ENCODE results near the gene ERC2. TPM values are rescaled to one million over a fixed set of nuclear protein-coding genes. Genes with fewer than 3 reads are reported as not detected.

Gene ERC2
- total RNA-seq, 1 donor from 2014 or later: 7.4 TPM

DNA sequence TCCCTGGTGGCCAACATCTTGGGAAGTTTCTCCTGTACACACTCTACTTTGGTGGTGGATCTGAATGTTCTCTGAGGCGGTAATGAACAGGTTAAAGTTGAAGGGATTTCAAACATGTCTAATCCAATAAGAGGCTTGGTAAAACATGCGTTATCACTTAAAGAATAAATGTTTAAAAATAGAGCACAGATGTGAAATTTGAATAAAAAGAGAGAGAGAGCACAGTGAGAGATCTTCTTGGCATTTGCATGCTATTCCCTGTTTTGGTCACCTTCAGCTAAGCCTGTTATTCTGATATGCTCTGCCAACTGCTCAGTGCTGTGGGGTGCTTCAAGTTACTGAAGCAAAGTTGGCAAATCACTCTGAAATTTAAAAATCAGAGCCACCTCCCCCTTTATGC lies 743.4 kb downstream of the ERC2 start:
- DNase-seq (ENCODE audit: low read depth) (no peak), FAIRE-seq (no peak)
- no peak overlapping the region for H3K27ac Mint-ChIP-seq (ENCODE audit: unreplicated experiment)
- H3K36me3 Mint-ChIP-seq (ENCODE audit: low read depth, unreplicated experiment): no peaks in the 10 kb centered on the region
- Histone ChIP-seq H3K36me3 (ENCODE audit: insufficient read depth, low read length) (no peaks in the 10 kb centered on the region), H3K9ac (ENCODE audit: low read length) (no peak overlapping the region), H3K4me1 (ENCODE audit: insufficient read depth, low read length) (no peaks in the 10 kb centered on the region), H3K4me3 (ENCODE audit: insufficient read depth, low read depth, low read length) (no peak overlapping the region), H3K4me2 (ENCODE audit: low read length) (no peak overlapping the region), H3K79me2 (ENCODE audit: insufficient read depth, low read length) (no peaks in the 10 kb centered on the region), H3K27ac (ENCODE audit: low read depth, low read length) (no peak overlapping the region), H3K9me3 (ENCODE audit: insufficient read depth, low read depth, low read length) (no peaks in the 10 kb centered on the region), H3K27me3 (ENCODE audit: insufficient read depth, low read length) (no peaks in the 10 kb centered on the region), H2AFZ (ENCODE audit: low read depth, low read length) (no peak overlapping the region), H4K20me1 (ENCODE audit: insufficient read depth, low read length) (no peaks in the 10 kb centered on the region)
- no peak overlapping the region for H3K4me3 Mint-ChIP-seq (ENCODE audit: unreplicated experiment)
- no peaks in the 10 kb centered on the region for H3K9me3 Mint-ChIP-seq (ENCODE audit: unreplicated experiment)
- H3K4me1 Mint-ChIP-seq (ENCODE audit: low read depth, unreplicated experiment): no peaks in the 10 kb centered on the region
- H3K27me3 Mint-ChIP-seq (ENCODE audit: low read depth, unreplicated experiment): no peaks in the 10 kb centered on the region
- no peak for TF ChIP-seq EZH2 (IDR thresholded peaks at IDR 0.05; ENCODE audit: insufficient read depth, low read length)
- no peak for TF ChIP-seq CTCF (IDR thresholded peaks at IDR 0.05; ENCODE audit: insufficient read depth, low read depth, low read length)

- TF ChIP-seq CTCF (IDR thresholded peaks at IDR 0.05; ENCODE audit: insufficient read depth, low read depth, low read length) (no peak), EZH2 (IDR thresholded peaks at IDR 0.05; ENCODE audit: insufficient read depth, low read length) (no peak)
- H3K27ac Mint-ChIP-seq (ENCODE audit: unreplicated experiment): no peak overlapping the region
Measured at GRCh38 chr3:55724407-55724784, 743.9 kb downstream of the ERC2 start.

DNA sequence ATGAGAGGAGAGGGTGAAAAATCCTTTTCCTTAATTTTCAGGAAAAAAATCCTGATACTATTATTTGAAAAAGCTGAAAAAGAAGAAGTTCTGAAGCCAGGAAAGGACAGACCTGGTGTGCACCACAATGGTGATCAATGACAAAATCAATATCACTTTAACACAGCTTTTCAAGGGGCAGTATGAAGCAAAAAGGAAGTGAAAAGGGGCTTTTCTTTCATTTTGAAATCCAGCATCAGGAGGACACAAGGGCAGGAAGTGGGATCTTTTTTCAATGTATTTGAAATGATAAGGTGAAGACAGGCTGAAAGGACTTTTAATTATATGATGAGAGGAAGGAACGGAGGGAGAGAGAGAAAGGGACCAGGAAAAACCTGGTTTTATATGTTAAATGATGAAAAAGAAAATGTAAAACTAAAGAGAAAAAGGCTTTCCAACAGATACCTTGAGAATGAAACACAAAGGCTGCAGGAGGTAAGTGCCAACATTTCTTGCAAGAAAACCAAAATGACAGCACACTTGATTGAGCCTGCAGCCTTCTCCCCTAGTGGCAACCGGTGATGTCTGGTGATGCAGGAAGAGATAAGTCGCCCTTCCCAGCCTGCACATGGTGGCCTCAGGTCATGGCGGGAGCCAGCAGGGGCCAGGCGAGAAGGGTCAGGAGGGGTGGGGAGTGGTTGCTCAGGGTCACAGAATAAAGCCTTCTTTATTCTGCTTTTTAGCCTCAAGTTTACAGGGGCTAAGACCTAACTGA lies 744.4 kb downstream of the ERC2 start:
- no peak overlapping the region for H3K4me2 ChIP-seq (ENCODE audit: low read length)
- no peak overlapping the region for H3K27ac ChIP-seq (ENCODE audit: low read depth, low read length)
- no peak for FAIRE-seq
- H3K79me2 ChIP-seq (ENCODE audit: insufficient read depth, low read length): no peaks in the 10 kb centered on the region
- H3K36me3 ChIP-seq (ENCODE audit: insufficient read depth, low read length): no peaks in the 10 kb centered on the region
- no peaks in the 10 kb centered on the region for H4K20me1 ChIP-seq (ENCODE audit: insufficient read depth, low read length)
- no peaks in the 10 kb centered on the region for H3K36me3 Mint-ChIP-seq (ENCODE audit: low read depth, unreplicated experiment)
- no peak overlapping the region for H3K4me3 Mint-ChIP-seq (ENCODE audit: unreplicated experiment)
- no peaks in the 10 kb centered on the region for H3K27me3 ChIP-seq (ENCODE audit: insufficient read depth, low read length)
- H3K27me3 Mint-ChIP-seq (ENCODE audit: low read depth, unreplicated experiment): no peaks in the 10 kb centered on the region
- H2AFZ ChIP-seq (ENCODE audit: low read depth, low read length): no peak overlapping the region
- no peak for TF ChIP-seq EZH2 (IDR thresholded peaks at IDR 0.05; ENCODE audit: insufficient read depth, low read length)
- no peak for TF ChIP-seq CTCF (IDR thresholded peaks at IDR 0.05; ENCODE audit: insufficient read depth, low read depth, low read length)
- no peaks in the 10 kb centered on the region for H3K9me3 Mint-ChIP-seq (ENCODE audit: unreplicated experiment)
- peaks cover 5% of the 10 kb centered on the region for H3K4me1 Mint-ChIP-seq (ENCODE audit: low read depth, unreplicated experiment)
- no peak overlapping the region for H3K4me3 ChIP-seq (ENCODE audit: insufficient read depth, low read depth, low read length)
- no peak for DNase-seq (ENCODE audit: low read depth)
- peaks cover 6% of the 10 kb centered on the region for H3K4me1 ChIP-seq (ENCODE audit: insufficient read depth, low read length)
- H3K9me3 ChIP-seq (ENCODE audit: insufficient read depth, low read depth, low read length): no peaks in the 10 kb centered on the region
- no peak overlapping the region for H3K9ac ChIP-seq (ENCODE audit: low read length)
- no peak overlapping the region for H3K27ac Mint-ChIP-seq (ENCODE audit: unreplicated experiment)

More at GRCh38 chr3:55724407-55724784, 743.9 kb downstream of the ERC2 start:
- no peak overlapping the region for H2AFZ ChIP-seq (ENCODE audit: low read depth, low read length)
- H3K79me2 ChIP-seq (ENCODE audit: insufficient read depth, low read length): no peaks in the 10 kb centered on the region
- no peak overlapping the region for H3K4me3 Mint-ChIP-seq (ENCODE audit: unreplicated experiment)
- no peaks in the 10 kb centered on the region for H3K9me3 ChIP-seq (ENCODE audit: insufficient read depth, low read depth, low read length)
- no peak overlapping the region for H3K4me3 ChIP-seq (ENCODE audit: insufficient read depth, low read depth, low read length)
- no peaks in the 10 kb centered on the region for H3K27me3 ChIP-seq (ENCODE audit: insufficient read depth, low read length)
- H3K4me1 ChIP-seq (ENCODE audit: insufficient read depth, low read length): peaks cover under 1% of the 10 kb centered on the region
- no peak overlapping the region for H3K27ac ChIP-seq (ENCODE audit: low read depth, low read length)
- H3K36me3 ChIP-seq (ENCODE audit: insufficient read depth, low read length): no peaks in the 10 kb centered on the region
- no peaks in the 10 kb centered on the region for H3K27me3 Mint-ChIP-seq (ENCODE audit: low read depth, unreplicated experiment)
- H3K9ac ChIP-seq (ENCODE audit: low read length): no peak overlapping the region
- no peaks in the 10 kb centered on the region for H4K20me1 ChIP-seq (ENCODE audit: insufficient read depth, low read length)
- no peak overlapping the region for H3K4me2 ChIP-seq (ENCODE audit: low read length)
- no peak for FAIRE-seq
- H3K4me1 Mint-ChIP-seq (ENCODE audit: low read depth, unreplicated experiment): no peaks in the 10 kb centered on the region
- no peak for DNase-seq (ENCODE audit: low read depth)
- no peaks in the 10 kb centered on the region for H3K9me3 Mint-ChIP-seq (ENCODE audit: unreplicated experiment)
- no peaks in the 10 kb centered on the region for H3K36me3 Mint-ChIP-seq (ENCODE audit: low read depth, unreplicated experiment)

Data from astrocyte (in vitro differentiated cells and primary cell).